GM18951 (cell line): Measurements from ENCODE around the gene XPO6.
"Not testable (repeated sequence)": the region's sequence is repeated elsewhere in the genome, so short reads cannot be mapped to it uniquely, and the experiment has no call there.

ENCODE experiments used
- POLR2A ChIP-seq: IDR thresholded peaks from 4 replicates; pipeline ENCODE4 v1.6.1; 2011; ENCODE audit warnings: mild to moderate bottlenecking; ENCODE audit not compliant: insufficient read length, insufficient read depth; ENCODE audit errors: extremely low read depth
- in situ Hi-C: fragments of 300-500 bp; cut with MboI; formaldehyde crosslinking; loops from one replicate; pipeline ENCODE4 v1.12.0; 2022; ENCODE audit warnings: low sequenced_read_pairs, mixed read lengths, inconsistent platforms; ENCODE audit not compliant: unreplicated experiment

The XPO6 gene

GRCh38 chr16:28231763-28232162 lies 20.0 kb upstream of the XPO6 start:
- no peak for TF ChIP-seq POLR2A
- in situ Hi-C loops, result no loop called here

GRCh38 chr16:28223909-28224308 lies 12.1 kb upstream of the XPO6 start:
- in situ Hi-C loops, result not testable (repeated sequence)

GRCh38 chr16:28219777-28220176 lies 8.0 kb upstream of the XPO6 start:
- in situ Hi-C loops, result not testable (repeated sequence)

- TF ChIP-seq POLR2A, result no peak
- in situ Hi-C loops, result no loop called here
Observed at GRCh38 chr16:28219282-28219681, 7.5 kb upstream of the XPO6 start.

- in situ Hi-C loops, result no loop called here
- no peak for TF ChIP-seq POLR2A
Observed at GRCh38 chr16:28218109-28218508, 6.3 kb upstream of the XPO6 start.

- in situ Hi-C loops, result no loop called here
- TF ChIP-seq POLR2A, result no peak
Observed at GRCh38 chr16:28217326-28217725, 5.6 kb upstream of the XPO6 start.

GRCh38 chr16:28213396-28213795 lies 1.6 kb upstream of the XPO6 start:
- in situ Hi-C loops, result no loop called here
- TF ChIP-seq POLR2A, result no peak

- TF ChIP-seq POLR2A, result no peak
- in situ Hi-C loops, result no loop called here
Observed at GRCh38 chr16:28212532-28212873, 738 bp upstream of the XPO6 start.

- in situ Hi-C loops, result no loop called here
- peak; percentile 39 for TF ChIP-seq POLR2A
Observed at GRCh38 chr16:28210979-28211588, 681 bp downstream of the XPO6 start.

- TF ChIP-seq POLR2A, result no peak
- in situ Hi-C loops, result no loop called here
Observed at GRCh38 chr16:28210264-28210663, 1.5 kb downstream of the XPO6 start.

- TF ChIP-seq POLR2A, result no peak
- in situ Hi-C loops, result no loop called here
Observed at GRCh38 chr16:28208824-28209223, 2.9 kb downstream of the XPO6 start.

- TF ChIP-seq POLR2A, result no peak
- in situ Hi-C loops, result no loop called here
Observed at GRCh38 chr16:28208131-28208530, 3.6 kb downstream of the XPO6 start.

GRCh38 chr16:28207399-28207798 lies 4.4 kb downstream of the XPO6 start:
- no peak for TF ChIP-seq POLR2A
- in situ Hi-C loops, result no loop called here

GRCh38 chr16:28205974-28206373 lies 5.8 kb downstream of the XPO6 start:
- TF ChIP-seq POLR2A, result no peak
- in situ Hi-C loops, result no loop called here
